HepG2 (cell line): ENCODE measurements around the gene TSC22D4. TPM values are rescaled to one million over a fixed set of nuclear protein-coding genes. Genes with fewer than 3 reads are reported as not detected.

Source experiments
- CHCHD3 ChIP-seq: sonication (generic); formaldehyde crosslinking; IDR thresholded peaks from 2 replicates; pipeline ENCODE4 v1.8.0; 2022; ENCODE audit warnings: mild to moderate bottlenecking, missing genetic modification reagents, moderate library complexity
- CHD4 ChIP-seq: fragments of 200-600 bp; sonication (generic); IDR thresholded peaks from 2 replicates; pipeline ENCODE4 v1.7.0; 2017; ENCODE audit warnings: mild to moderate bottlenecking, low read length, borderline replicate concordance
- DR1 ChIP-seq: sonication (generic); formaldehyde crosslinking; IDR thresholded peaks from 2 replicates; pipeline ENCODE4 v1.8.0; 2021; ENCODE audit warnings: mild to moderate bottlenecking, missing genetic modification reagents, inconsistent platforms
- ELF4 ChIP-seq: sonication (generic); formaldehyde crosslinking; IDR thresholded peaks from 2 replicates; pipeline ENCODE4 v1.5.0; 2020; ENCODE audit warnings: missing genetic modification reagents, mild to moderate bottlenecking, moderate library complexity, borderline replicate concordance
- HNRNPUL1 ChIP-seq: fragments of 200-400 bp; formaldehyde crosslinking; IDR thresholded peaks from 2 replicates; pipeline ENCODE4 v1.6.1; 2017; ENCODE audit warnings: low read depth, mild to moderate bottlenecking, low read length, moderate library complexity
- IKZF4 ChIP-seq: sonication (generic); formaldehyde crosslinking; IDR thresholded peaks from 2 replicates; pipeline ENCODE4 v1.5.1; 2020; ENCODE audit warnings: borderline replicate concordance, mild to moderate bottlenecking, low read depth, missing genetic modification reagents; ENCODE audit errors: not compliant biosample characterization
- KAT2B ChIP-seq: fragments of 150-350 bp; IDR thresholded peaks from 2 replicates; pipeline ENCODE4 v1.6.1; 2014; ENCODE audit warnings: low read depth, low read length, borderline replicate concordance
- KMT2A ChIP-seq: sonication (generic); formaldehyde crosslinking; IDR thresholded peaks from 2 replicates; pipeline ENCODE4 v1.4.0; 2020; ENCODE audit warnings: missing genetic modification reagents
- POLR2AphosphoS5 ChIP-seq: IDR thresholded peaks from 2 replicates; pipeline ENCODE4 v1.6.1; 2012; ENCODE audit warnings: low read depth, low read length
- RBM22 ChIP-seq: fragments of 200-400 bp; formaldehyde crosslinking; optimal IDR thresholded peaks from 2 replicates; pipeline ENCODE3; 2017; ENCODE audit warnings: mild to moderate bottlenecking, low read length, moderate library complexity
- REXO4 ChIP-seq: sonication (generic); formaldehyde crosslinking; IDR thresholded peaks from 2 replicates; pipeline ENCODE4 v1.8.0; 2022; ENCODE audit warnings: missing genetic modification reagents, mild to moderate bottlenecking, borderline replicate concordance
- SMAD9 ChIP-seq: sonication (generic); formaldehyde crosslinking; IDR thresholded peaks from 2 replicates; pipeline ENCODE4 v1.5.1; 2020; ENCODE audit warnings: mild to moderate bottlenecking, missing genetic modification reagents
- ZC3H13 ChIP-seq: sonication (generic); formaldehyde crosslinking; IDR thresholded peaks from 2 replicates; pipeline ENCODE4 v1.8.1; 2023; ENCODE audit warnings: mild to moderate bottlenecking, missing genetic modification reagents, moderate library complexity
- ZMYM2 ChIP-seq: sonication (generic); formaldehyde crosslinking; IDR thresholded peaks from 2 replicates; pipeline ENCODE4 v1.8.0; 2022; ENCODE audit warnings: mild to moderate bottlenecking, missing genetic modification reagents
- ZNF264 ChIP-seq: sonication (generic); formaldehyde crosslinking; IDR thresholded peaks from 2 replicates; pipeline ENCODE4 v1.4.0; 2020; ENCODE audit warnings: missing genetic modification reagents
- ZNF337 ChIP-seq: sonication (generic); formaldehyde crosslinking; IDR thresholded peaks from 2 replicates; pipeline ENCODE4 v1.5.1; 2020; ENCODE audit warnings: missing genetic modification reagents, low read depth, mild to moderate bottlenecking, borderline replicate concordance
- ZNF777 ChIP-seq: sonication (generic); formaldehyde crosslinking; IDR thresholded peaks from 2 replicates; pipeline ENCODE4 v1.4.0; 2020; ENCODE audit warnings: missing genetic modification reagents
- polyA plus RNA-seq, 8 experiments: library from polyadenylated mRNA; depleted of rRNA in 3 of 8; stranded (reverse) in 7 of 8; unstranded in 1 of 8; fragments of >200 nt; fragmentation: Illumina TruSeq in 4 of 8; extraction: Trizol in 4 of 8; gene quantifications; 2 replicates each; pipeline versions ENCODE4 v1.2.1 to v1.2.3, GENCODE V29; 2011 to 2016; ENCODE audit warnings: low read depth in 4 of 8, missing spikeins in 1 of 8, mixed read lengths in 1 of 8; ENCODE audit not compliant: insufficient read depth in 1 of 8
- total RNA-seq, 5 experiments: library from RNA; depleted of rRNA; stranded (reverse); fragments of >200 nt; fragmentation: Illumina TruSeq; extraction: Trizol; gene quantifications; 2 replicates each; pipeline ENCODE4 v1.2.3, GENCODE V29; 2016; ENCODE audit warnings: low read depth in 1 of 5
- TF ChIP-seq, protein P1 (sequence below): sonication (generic); formaldehyde crosslinking; IDR thresholded peaks from 2 replicates; pipeline ENCODE4 v1.5.1; 2020; ENCODE audit warnings: missing genetic modification reagents, mild to moderate bottlenecking, borderline replicate concordance
- TF ChIP-seq, protein P2 (sequence below): sonication (generic); formaldehyde crosslinking; IDR thresholded peaks from 2 replicates; pipeline ENCODE4 v1.5.1; 2020; ENCODE audit warnings: mild to moderate bottlenecking, missing genetic modification reagents, moderate library complexity
- TF ChIP-seq, protein P3 (sequence below): sonication (generic); formaldehyde crosslinking; IDR thresholded peaks from 2 replicates; pipeline ENCODE4 v1.8.0; 2022; ENCODE audit warnings: mild to moderate bottlenecking, missing genetic modification reagents
- TF ChIP-seq, protein P4 (sequence below): sonication (generic); formaldehyde crosslinking; IDR thresholded peaks from 2 replicates; pipeline ENCODE4 v1.8.1; 2023; ENCODE audit warnings: missing genetic modification reagents, inconsistent platforms, borderline replicate concordance
- TF ChIP-seq, protein P5 (sequence below): sonication (generic); formaldehyde crosslinking; IDR thresholded peaks from 2 replicates; pipeline ENCODE4 v1.5.0; 2020; ENCODE audit warnings: missing genetic modification reagents

TSC22D4 gene
- total and polyA plus RNA-seq, 2 of the 13 experiments (the other 11 are each of a cell fraction or from before 2014, with no cell fraction given): 7.7 to 8.7 TPM

DNA sequence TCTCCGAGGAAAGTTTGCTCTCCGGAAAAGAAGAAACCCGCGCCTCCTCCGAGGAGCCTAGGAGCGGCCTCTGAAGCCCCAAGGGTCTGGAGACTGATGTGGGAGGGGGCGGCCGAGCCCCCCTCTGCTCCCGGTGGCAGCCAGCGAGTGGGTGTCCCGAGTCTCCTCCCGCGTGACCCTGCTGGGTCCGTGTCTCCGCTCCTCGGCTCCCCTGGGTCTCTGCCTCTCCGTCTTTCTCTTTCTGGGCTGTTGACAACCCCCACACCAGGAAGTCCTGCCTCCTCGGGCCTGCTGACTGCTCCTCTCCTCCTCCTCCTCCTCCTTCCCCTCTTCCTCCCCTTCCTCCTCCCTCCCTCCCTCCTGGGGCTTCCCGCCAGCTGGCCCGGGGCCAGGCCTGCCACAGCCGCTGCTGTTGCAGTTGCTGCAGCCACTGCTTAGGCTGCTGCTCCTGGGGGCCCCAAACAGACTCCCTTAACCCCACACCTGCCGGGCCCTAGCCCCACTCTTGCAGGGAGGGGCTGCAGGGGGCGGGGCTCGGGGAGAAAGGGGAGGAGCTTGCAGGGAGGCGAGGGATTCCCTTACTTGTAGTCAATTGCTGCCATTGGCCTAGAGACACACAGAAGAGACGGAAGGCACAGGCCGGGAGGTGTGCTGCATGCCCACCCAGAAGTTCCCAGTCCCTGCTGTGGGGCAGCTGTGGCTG, at the start of gene TSC22D4 (continued):
- TF ChIP-seq, protein P1, sequence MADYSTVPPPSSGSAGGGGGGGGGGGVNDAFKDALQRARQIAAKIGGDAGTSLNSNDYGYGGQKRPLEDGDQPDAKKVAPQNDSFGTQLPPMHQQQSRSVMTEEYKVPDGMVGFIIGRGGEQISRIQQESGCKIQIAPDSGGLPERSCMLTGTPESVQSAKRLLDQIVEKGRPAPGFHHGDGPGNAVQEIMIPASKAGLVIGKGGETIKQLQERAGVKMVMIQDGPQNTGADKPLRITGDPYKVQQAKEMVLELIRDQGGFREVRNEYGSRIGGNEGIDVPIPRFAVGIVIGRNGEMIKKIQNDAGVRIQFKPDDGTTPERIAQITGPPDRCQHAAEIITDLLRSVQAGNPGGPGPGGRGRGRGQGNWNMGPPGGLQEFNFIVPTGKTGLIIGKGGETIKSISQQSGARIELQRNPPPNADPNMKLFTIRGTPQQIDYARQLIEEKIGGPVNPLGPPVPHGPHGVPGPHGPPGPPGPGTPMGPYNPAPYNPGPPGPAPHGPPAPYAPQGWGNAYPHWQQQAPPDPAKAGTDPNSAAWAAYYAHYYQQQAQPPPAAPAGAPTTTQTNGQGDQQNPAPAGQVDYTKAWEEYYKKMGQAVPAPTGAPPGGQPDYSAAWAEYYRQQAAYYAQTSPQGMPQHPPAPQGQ (CRISPR knock-in tag): no peak
- TF ChIP-seq KAT2B (no peak), DR1 (CRISPR knock-in tag) (peak; percentile 64; the same call in 1 of the 2 replicates), CHCHD3 (no peak), HNRNPUL1 (no peak), ELF4 (CRISPR knock-in tag) (peak; percentile 85), REXO4 (CRISPR knock-in tag) (no peak), ZNF264 (CRISPR knock-in tag) (no peak; the same call in 1 of the 2 replicates), IKZF4 (CRISPR knock-in tag) (no peak), ZNF337 (CRISPR knock-in tag) (0 out of 2 replicates have a peak, but pooled peaks have one; percentile 80), ZC3H13 (no peak), ZNF777 (no peak; the same call in none of the 2 replicates), POLR2AphosphoS5 (peak; percentile 58; the same call in 1 of the 2 replicates), ZMYM2 (no peak), SMAD9 (no peak), CHD4 (no peak), KMT2A (CRISPR knock-in tag) (no peak), RBM22 (no peak)
- TF ChIP-seq, protein P2, sequence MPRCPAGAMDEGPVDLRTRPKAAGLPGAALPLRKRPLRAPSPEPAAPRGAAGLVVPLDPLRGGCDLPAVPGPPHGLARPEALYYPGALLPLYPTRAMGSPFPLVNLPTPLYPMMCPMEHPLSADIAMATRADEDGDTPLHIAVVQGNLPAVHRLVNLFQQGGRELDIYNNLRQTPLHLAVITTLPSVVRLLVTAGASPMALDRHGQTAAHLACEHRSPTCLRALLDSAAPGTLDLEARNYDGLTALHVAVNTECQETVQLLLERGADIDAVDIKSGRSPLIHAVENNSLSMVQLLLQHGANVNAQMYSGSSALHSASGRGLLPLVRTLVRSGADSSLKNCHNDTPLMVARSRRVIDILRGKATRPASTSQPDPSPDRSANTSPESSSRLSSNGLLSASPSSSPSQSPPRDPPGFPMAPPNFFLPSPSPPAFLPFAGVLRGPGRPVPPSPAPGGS (CRISPR knock-in tag): peak; percentile 57; the same call in 1 of the 2 replicates
- TF ChIP-seq, protein P3, sequence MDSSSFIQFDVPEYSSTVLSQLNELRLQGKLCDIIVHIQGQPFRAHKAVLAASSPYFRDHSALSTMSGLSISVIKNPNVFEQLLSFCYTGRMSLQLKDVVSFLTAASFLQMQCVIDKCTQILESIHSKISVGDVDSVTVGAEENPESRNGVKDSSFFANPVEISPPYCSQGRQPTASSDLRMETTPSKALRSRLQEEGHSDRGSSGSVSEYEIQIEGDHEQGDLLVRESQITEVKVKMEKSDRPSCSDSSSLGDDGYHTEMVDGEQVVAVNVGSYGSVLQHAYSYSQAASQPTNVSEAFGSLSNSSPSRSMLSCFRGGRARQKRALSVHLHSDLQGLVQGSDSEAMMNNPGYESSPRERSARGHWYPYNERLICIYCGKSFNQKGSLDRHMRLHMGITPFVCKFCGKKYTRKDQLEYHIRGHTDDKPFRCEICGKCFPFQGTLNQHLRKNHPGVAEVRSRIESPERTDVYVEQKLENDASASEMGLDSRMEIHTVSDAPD (CRISPR knock-in tag): no peak
- TF ChIP-seq, protein P4, sequence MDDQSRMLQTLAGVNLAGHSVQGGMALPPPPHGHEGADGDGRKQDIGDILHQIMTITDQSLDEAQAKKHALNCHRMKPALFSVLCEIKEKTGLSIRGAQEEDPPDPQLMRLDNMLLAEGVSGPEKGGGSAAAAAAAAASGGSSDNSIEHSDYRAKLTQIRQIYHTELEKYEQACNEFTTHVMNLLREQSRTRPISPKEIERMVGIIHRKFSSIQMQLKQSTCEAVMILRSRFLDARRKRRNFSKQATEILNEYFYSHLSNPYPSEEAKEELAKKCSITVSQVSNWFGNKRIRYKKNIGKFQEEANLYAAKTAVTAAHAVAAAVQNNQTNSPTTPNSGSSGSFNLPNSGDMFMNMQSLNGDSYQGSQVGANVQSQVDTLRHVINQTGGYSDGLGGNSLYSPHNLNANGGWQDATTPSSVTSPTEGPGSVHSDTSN (CRISPR knock-in tag): no peak
- TF ChIP-seq, protein P5, sequence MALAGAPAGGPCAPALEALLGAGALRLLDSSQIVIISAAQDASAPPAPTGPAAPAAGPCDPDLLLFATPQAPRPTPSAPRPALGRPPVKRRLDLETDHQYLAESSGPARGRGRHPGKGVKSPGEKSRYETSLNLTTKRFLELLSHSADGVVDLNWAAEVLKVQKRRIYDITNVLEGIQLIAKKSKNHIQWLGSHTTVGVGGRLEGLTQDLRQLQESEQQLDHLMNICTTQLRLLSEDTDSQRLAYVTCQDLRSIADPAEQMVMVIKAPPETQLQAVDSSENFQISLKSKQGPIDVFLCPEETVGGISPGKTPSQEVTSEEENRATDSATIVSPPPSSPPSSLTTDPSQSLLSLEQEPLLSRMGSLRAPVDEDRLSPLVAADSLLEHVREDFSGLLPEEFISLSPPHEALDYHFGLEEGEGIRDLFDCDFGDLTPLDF (CRISPR knock-in tag): no peak
